ENCODE data around the gene PURB. TPM values are rescaled to one million over a fixed set of nuclear protein-coding genes. Genes with fewer than 3 reads are reported as not detected.

Gene PURB
- total and polyA plus RNA-seq, 9 of the 15 experiments (the other 6 are each of a cell fraction or from before 2014, with no cell fraction given) = 1.6 to 14.1 (median 8.8) TPM

DNA sequence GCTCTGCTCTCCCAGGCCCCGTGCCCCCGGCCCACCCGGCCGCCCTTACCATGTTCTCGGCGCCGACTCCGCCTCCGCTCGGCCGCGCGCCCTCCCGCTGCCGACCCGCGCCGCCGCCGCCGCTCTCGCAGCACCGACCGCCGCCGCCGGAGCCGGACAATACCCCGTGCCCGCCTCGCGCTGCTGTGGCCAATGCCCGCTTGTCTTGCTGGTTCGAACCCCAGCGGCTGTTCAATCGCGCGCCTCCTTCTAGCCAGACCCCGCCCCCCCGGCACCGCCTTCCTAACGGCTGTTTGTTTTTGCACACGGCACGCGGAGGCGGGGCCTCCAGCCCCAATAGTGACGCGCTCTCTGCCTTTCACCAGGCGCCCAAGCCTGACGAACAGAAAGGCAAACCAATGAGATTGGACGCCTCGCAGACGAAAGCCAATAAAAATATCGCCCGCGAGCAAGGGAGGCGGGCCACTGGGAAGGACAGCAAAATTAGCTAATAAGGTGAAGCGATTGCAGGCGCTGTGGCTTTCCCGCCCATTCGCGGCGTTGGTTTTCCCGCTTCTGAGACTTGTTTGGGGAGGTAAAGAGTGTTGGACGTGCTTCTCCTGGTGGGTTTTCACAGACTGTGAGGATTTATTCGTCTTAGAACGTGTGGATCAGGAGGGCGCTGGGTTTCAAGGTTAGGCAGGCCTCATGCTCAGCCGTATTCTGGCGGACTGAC is 37.3 kb downstream of the PURB start, which contains the start of gene H2AZ2 (continued):
- TF ChIP-seq, protein P1, sequence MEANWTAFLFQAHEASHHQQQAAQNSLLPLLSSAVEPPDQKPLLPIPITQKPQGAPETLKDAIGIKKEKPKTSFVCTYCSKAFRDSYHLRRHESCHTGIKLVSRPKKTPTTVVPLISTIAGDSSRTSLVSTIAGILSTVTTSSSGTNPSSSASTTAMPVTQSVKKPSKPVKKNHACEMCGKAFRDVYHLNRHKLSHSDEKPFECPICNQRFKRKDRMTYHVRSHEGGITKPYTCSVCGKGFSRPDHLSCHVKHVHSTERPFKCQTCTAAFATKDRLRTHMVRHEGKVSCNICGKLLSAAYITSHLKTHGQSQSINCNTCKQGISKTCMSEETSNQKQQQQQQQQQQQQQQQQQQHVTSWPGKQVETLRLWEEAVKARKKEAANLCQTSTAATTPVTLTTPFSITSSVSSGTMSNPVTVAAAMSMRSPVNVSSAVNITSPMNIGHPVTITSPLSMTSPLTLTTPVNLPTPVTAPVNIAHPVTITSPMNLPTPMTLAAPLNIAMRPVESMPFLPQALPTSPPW (CRISPR knock-in tag; IDR thresholded peaks at IDR 0.05) = peak; percentile 80
- TF ChIP-seq ZC3H4 (CRISPR knock-in tag; IDR thresholded peaks at IDR 0.05; ENCODE audit: borderline replicate concordance) (no peak), CHD2 (IDR thresholded peaks at IDR 0.05; ENCODE audit: low read depth, low read length) (peak; percentile 93), PRMT5 (CRISPR knock-in tag; IDR thresholded peaks at IDR 0.05) (no peak), ELK1 (CRISPR knock-in tag; IDR thresholded peaks at IDR 0.05) (no peak), ZNF830 (CRISPR knock-in tag; IDR thresholded peaks at IDR 0.05) (no peak), WHSC1 (IDR thresholded peaks at IDR 0.05; ENCODE audit: low read length) (no peak), ZNF232 (CRISPR knock-in tag; IDR thresholded peaks at IDR 0.05) (no peak), ZNF184 (CRISPR knock-in tag; IDR thresholded peaks at IDR 0.05) (no peak), SMAD4 (CRISPR knock-in tag; conservative IDR thresholded peaks at IDR 0.05) (0 out of 2 replicates have a peak, but pooled peaks have one; percentile 58), POLR3A (IDR thresholded peaks at IDR 0.05; ENCODE audit: borderline replicate concordance, extremely low read depth, insufficient read depth, insufficient read length) (no peak), PML (IDR thresholded peaks at IDR 0.05; ENCODE audit: low read length) (peak; percentile 88), BCL6 (CRISPR knock-in tag; IDR thresholded peaks at IDR 0.05) (no peak), ZNF511 (CRISPR knock-in tag; IDR thresholded peaks at IDR 0.05) (no peak), PHB2 (IDR thresholded peaks at IDR 0.05; ENCODE audit: low read depth) (no peak), NONO (IDR thresholded peaks at IDR 0.05; ENCODE audit: low read depth in 2 of 2, low read length in 1 of 2) (peak in 1 of 2 experiments; percentile 94; a peak in 2 of 4 replicates), HLTF (IDR thresholded peaks at IDR 0.05) (no peak)
- TF ChIP-seq, protein P2, sequence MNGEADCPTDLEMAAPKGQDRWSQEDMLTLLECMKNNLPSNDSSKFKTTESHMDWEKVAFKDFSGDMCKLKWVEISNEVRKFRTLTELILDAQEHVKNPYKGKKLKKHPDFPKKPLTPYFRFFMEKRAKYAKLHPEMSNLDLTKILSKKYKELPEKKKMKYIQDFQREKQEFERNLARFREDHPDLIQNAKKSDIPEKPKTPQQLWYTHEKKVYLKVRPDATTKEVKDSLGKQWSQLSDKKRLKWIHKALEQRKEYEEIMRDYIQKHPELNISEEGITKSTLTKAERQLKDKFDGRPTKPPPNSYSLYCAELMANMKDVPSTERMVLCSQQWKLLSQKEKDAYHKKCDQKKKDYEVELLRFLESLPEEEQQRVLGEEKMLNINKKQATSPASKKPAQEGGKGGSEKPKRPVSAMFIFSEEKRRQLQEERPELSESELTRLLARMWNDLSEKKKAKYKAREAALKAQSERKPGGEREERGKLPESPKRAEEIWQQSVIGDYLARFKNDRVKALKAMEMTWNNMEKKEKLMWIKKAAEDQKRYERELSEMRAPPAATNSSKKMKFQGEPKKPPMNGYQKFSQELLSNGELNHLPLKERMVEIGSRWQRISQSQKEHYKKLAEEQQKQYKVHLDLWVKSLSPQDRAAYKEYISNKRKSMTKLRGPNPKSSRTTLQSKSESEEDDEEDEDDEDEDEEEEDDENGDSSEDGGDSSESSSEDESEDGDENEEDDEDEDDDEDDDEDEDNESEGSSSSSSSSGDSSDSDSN (IDR thresholded peaks at IDR 0.05; ENCODE audit: borderline replicate concordance in 1 of 2, low read depth in 2 of 2, low read length in 2 of 2) = 0 out of 4 replicates have a peak, but pooled peaks of 1 of the 2 experiments have one; percentile 31
- TF ChIP-seq, protein P3, sequence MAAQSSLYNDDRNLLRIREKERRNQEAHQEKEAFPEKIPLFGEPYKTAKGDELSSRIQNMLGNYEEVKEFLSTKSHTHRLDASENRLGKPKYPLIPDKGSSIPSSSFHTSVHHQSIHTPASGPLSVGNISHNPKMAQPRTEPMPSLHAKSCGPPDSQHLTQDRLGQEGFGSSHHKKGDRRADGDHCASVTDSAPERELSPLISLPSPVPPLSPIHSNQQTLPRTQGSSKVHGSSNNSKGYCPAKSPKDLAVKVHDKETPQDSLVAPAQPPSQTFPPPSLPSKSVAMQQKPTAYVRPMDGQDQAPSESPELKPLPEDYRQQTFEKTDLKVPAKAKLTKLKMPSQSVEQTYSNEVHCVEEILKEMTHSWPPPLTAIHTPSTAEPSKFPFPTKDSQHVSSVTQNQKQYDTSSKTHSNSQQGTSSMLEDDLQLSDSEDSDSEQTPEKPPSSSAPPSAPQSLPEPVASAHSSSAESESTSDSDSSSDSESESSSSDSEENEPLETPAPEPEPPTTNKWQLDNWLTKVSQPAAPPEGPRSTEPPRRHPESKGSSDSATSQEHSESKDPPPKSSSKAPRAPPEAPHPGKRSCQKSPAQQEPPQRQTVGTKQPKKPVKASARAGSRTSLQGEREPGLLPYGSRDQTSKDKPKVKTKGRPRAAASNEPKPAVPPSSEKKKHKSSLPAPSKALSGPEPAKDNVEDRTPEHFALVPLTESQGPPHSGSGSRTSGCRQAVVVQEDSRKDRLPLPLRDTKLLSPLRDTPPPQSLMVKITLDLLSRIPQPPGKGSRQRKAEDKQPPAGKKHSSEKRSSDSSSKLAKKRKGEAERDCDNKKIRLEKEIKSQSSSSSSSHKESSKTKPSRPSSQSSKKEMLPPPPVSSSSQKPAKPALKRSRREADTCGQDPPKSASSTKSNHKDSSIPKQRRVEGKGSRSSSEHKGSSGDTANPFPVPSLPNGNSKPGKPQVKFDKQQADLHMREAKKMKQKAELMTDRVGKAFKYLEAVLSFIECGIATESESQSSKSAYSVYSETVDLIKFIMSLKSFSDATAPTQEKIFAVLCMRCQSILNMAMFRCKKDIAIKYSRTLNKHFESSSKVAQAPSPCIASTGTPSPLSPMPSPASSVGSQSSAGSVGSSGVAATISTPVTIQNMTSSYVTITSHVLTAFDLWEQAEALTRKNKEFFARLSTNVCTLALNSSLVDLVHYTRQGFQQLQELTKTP (IDR thresholded peaks at IDR 0.05; ENCODE audit: low read depth in 1 of 2, partially characterized antibody in 2 of 2) = peak in 1 of 2 experiments; percentile 73

All from K562 (cell line).